Adrenal gland (tissue), 12 donors: Measurements from ENCODE around the gene GATAD2A. TPM values are rescaled to one million over a fixed set of nuclear protein-coding genes. Genes with fewer than 3 reads are reported as not detected.

Experiments used
- DNase-seq, 7 donors: peaks; one replicate each; pipeline ENCODE4 v3.0.0-alpha.2; 2019 to 2020
- H3K27ac ChIP-seq, 5 donors: fragments of 200-600 bp; sonication (generic) in 4 of 5; 1 replicate in 3 of 5; 2 replicates in 2 of 5; pipeline versions ENCODE4 v1.5.1 to v1.8.0; 2016 to 2020; ENCODE audit warnings: mild to moderate bottlenecking in 1 of 5
- H3K27me3 ChIP-seq: fragments of 200-600 bp; 2 replicates; pipeline ENCODE4 v1.8.0; 2021
- H3K36me3 ChIP-seq, 2 donors: fragments of 200-600 bp; replicated peaks in 1 of 2; 1 replicate in 1 of 2; 2 replicates in 1 of 2; pipeline versions ENCODE4 v1.5.1 to v1.8.0; 2018 to 2022
- H3K4me1 ChIP-seq, 2 donors: fragments of 200-600 bp; replicated peaks in 1 of 2; 1 replicate in 1 of 2; 2 replicates in 1 of 2; pipeline versions ENCODE4 v1.5.1 to v1.8.0; 2018 to 2021
- H3K4me3 ChIP-seq, 4 donors: fragments of 200-600 bp; sonication (generic) in 3 of 4; one replicate each; pipeline ENCODE4 v1.5.1; 2016 to 2018
- H3K9me3 ChIP-seq, 3 donors: fragments of 200-600 bp; sonication (generic) in 1 of 3; replicated peaks in 1 of 3; 1 replicate in 2 of 3; 2 replicates in 1 of 3; pipeline versions ENCODE4 v1.5.1 to v1.8.0; 2016 to 2021
- CTCF ChIP-seq, 6 experiments: fragments of 450-650 bp in 4 of 6; fragments of 200-600 bp in 2 of 6; sonication (generic) in 1 of 6; IDR thresholded peaks; 1 replicate in 5 of 6; 2 replicates in 1 of 6; pipeline versions ENCODE4 v1.5.1 to v1.8.0; 2016 to 2021; ENCODE audit warnings: antibody characterized with exemption in 6 of 6, mild to moderate bottlenecking in 2 of 6, moderate library complexity in 1 of 6
- POLR2A ChIP-seq, 2 donors: fragments of 450-650 bp; IDR thresholded peaks; one replicate each; pipeline ENCODE4 v1.6.1; 2017; ENCODE audit warnings: antibody characterized with exemption in 2 of 2, mild to moderate bottlenecking in 2 of 2, moderate library complexity in 1 of 2
- WGBS, 4 donors: extraction: QIAGEN DNeasy Blood & Tissue Kit in 2 of 4; methylation state at CpG; one replicate each; pipeline versions ENCODE4 v1.1.5 to v1.1.7; 2013 to 2017; 5-methylcytosine and 5-hydroxymethylcytosine counted together
- intact Hi-C, 2 donors: fragments of 100-400 bp; cut with DNase I; formaldehyde crosslinking; loops; one replicate each; pipeline versions ENCODE4 v1.14.1 to v1.15.0; 2022 to 2023
- polyA plus RNA-seq, 3 donors: library from polyadenylated mRNA; stranded (reverse); fragments of 200-250 nt in 2 of 3; fragments of 350-450 nt in 1 of 3; fragmentation: Illumina TruSeq in 1 of 3; extraction: RNeasy Lipid Tissue Mini Kit (QIAGEN cat#74804) in 1 of 3; gene quantifications; one replicate each; pipeline ENCODE4 v1.2.3, GENCODE V29; 2013 to 2014
- total RNA-seq, 9 donors: library from RNA; depleted of rRNA in 4 of 9; stranded (reverse); fragments of >200 nt in 4 of 9; fragments of 120-200 nt in 1 of 9; fragmentation: NEBNext Ultra II Directional in 1 of 9; extraction: Animal tissue kit (Norgen Biotek cat#: 25700) in 1 of 9; gene quantifications; one replicate each; pipeline versions ENCODE4 v1.1.0 to v1.2.4, GENCODE V29; 2013 to 2023
- donor health status: healthy with polysubstance abuse.
- donor health status: Bipolar disorder and iron deficiency.
- donor health status: DM: yes; HTN: yes; CAD: no.
- donor health status: DM: no; HTN: no; CAD: no.
- donor health status: DM: no; HTN: no; CAD: no.
- donor health status: DM: yes; HTN: yes; CAD: no.

GATAD2A gene
- total and polyA plus RNA-seq, 12 donors = 17.0 to 125 (median 61.9) TPM

DNA sequence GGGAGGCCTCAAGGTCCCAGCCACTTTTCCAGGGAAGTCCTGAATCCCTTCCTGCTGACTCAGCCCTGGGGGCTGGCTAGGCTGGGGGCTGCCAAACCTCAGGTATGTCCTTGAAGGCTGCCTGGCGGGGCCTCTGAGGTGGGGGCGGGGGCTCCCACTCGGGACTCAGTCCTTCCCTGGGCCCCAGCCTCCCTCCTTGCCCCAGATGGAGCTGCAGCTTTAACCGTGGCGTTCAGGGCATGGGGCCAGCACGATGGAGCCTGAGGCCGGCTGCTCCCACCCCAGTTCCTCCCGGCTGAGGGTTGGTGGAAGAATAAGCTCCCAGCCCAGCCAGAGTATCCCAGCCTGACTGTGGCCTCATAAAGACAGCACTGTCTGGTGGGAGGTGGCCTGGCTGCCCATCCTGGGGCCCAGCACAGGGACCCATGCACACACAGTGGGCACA lies 145.0 kb downstream of the GATAD2A start:
- 13 to 53% (median 28%) methylated on average over 4 to 8 of the region's 8 CpGs for WGBS, 4 donors
- TF ChIP-seq CTCF (IDR thresholded peaks at IDR 0.05) = no peak
- TF ChIP-seq POLR2A (IDR thresholded peaks at IDR 0.05) = no peak
- H3K27me3 ChIP-seq = no peaks in the 10 kb centered on the region
- no peaks in the 10 kb centered on the region for H3K4me1 ChIP-seq
- H3K27ac ChIP-seq = no peak overlapping the region
- H3K36me3 ChIP-seq = no peaks in the 10 kb centered on the region
- intact Hi-C loops = no loop called here
- no peaks in the 10 kb centered on the region for H3K9me3 ChIP-seq
- no peak overlapping the region for H3K4me3 ChIP-seq
- no peak for DNase-seq

- no peaks in the 10 kb centered on the region for H3K36me3 ChIP-seq
- intact Hi-C loops = no loop called here
- WGBS, 4 donors = 80 to 91% (median 87%) methylated on average over 3 to 10 of the region's 10 CpGs
- DNase-seq = no peak
- TF ChIP-seq CTCF (IDR thresholded peaks at IDR 0.05) = no peak
- TF ChIP-seq POLR2A (IDR thresholded peaks at IDR 0.05) = no peak
- no peaks in the 10 kb centered on the region for H3K9me3 ChIP-seq
- no peak overlapping the region for H3K27ac ChIP-seq
- H3K27me3 ChIP-seq = no peaks in the 10 kb centered on the region
- no peak overlapping the region for H3K4me3 ChIP-seq
- no peaks in the 10 kb centered on the region for H3K4me1 ChIP-seq
Measured at GRCh38 chr19:19550972-19551852, 145.7 kb downstream of the GATAD2A start.

DNA sequence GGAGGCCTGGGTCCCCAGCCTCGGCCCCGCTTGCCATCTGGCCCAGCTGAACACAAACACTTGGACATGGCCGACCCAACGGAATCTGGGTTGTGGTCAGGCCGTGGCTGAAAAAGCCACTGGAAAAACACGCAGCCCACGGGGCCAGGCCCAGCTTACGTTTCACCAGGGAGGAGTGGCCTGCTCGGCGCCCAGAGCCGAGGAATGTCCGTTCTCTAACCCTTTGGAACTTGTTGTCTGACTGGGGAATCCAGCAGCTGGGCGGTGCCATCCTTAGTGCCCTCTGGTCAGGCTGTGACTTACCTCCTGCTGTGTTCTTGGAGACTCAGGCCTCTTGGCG lies 146.3 kb downstream of the GATAD2A start:
- 77 to 87% (median 84%) methylated on average over 12 to 14 of the region's 14 CpGs; no CpG with 5 or more reads in 1 of the 4 donors for WGBS, 4 donors
- DNase-seq = no peak
- Histone ChIP-seq H3K4me1 (no peaks in the 10 kb centered on the region), H3K36me3 (no peaks in the 10 kb centered on the region), H3K27ac (no peak overlapping the region), H3K27me3 (no peaks in the 10 kb centered on the region), H3K4me3 (no peak overlapping the region), H3K9me3 (no peaks in the 10 kb centered on the region)
- intact Hi-C loops = no loop called here
- TF ChIP-seq CTCF (IDR thresholded peaks at IDR 0.05) (no peak), POLR2A (IDR thresholded peaks at IDR 0.05) (no peak)

DNA sequence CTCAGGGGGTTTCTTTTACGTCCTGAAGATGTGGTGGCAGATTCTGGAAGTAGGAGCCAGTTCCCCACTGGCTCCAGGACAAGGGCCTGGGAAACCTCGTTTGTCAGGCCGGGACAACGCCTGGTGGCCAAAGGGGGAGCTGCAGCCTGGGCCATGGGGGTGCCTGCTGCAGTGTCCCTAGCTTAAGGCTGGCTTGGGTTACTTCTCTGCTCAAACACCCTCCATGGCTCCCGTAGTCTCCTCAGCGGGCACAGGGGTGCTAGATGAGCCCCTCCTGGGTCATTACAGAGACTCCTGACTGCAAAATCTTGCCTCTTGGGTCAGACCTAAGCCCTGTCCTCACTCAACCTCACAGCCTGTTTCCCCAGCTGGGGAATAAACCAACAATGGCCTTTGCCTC lies 147.3 kb downstream of the GATAD2A start:
- Histone ChIP-seq H3K4me1 (no peaks in the 10 kb centered on the region), H3K9me3 (no peaks in the 10 kb centered on the region), H3K27me3 (no peaks in the 10 kb centered on the region), H3K4me3 (no peak overlapping the region), H3K27ac (no peak overlapping the region), H3K36me3 (no peaks in the 10 kb centered on the region)
- 54 to 80% (median 64%) methylated on average over 1 to 6 of the region's 6 CpGs for WGBS, 4 donors
- intact Hi-C loops = no loop called here
- peak in 1 of 7 donors; percentile 24 for DNase-seq
- TF ChIP-seq CTCF (IDR thresholded peaks at IDR 0.05) (peak in 3 of 6 experiments; percentile 28 to 38 (median 30)), POLR2A (IDR thresholded peaks at IDR 0.05) (no peak)
